ENCODE results near the gene MIB2. TPM values are rescaled to one million over a fixed set of nuclear protein-coding genes. Genes with fewer than 3 reads are reported as not detected.

The MIB2 gene
- total RNA-seq, 1 experiment from 2014 or later: 44.8 TPM

- peaks cover 2% of the 10 kb centered on the region; the same call in 1 of the 2 replicates for H3K9me3 ChIP-seq (replicated peaks)
- H3K4me1 ChIP-seq (replicated peaks): peaks cover 18% of the 10 kb centered on the region
- H3K27ac ChIP-seq: no peak overlapping the region
- no peak overlapping the region for H3K4me3 ChIP-seq
- no peak for DNase-seq (ENCODE audit: low read depth in 1 of 2, low spot score in 2 of 2)
- H3K36me3 ChIP-seq: no peaks in the 10 kb centered on the region
- peaks cover 33% of the 10 kb centered on the region for H3K27me3 ChIP-seq (replicated peaks)
These were observed 13.6 kb upstream of the MIB2 start for GRCh38 chr1:1601564-1602303.

- H3K27ac ChIP-seq: no peak overlapping the region
- peaks cover 29% of the 10 kb centered on the region for H3K27me3 ChIP-seq (replicated peaks)
- peaks cover 18% of the 10 kb centered on the region for H3K4me1 ChIP-seq (replicated peaks)
- no peaks in the 10 kb centered on the region for H3K36me3 ChIP-seq
- H3K4me3 ChIP-seq: no peak overlapping the region
- DNase-seq (ENCODE audit: low read depth in 1 of 2, low spot score in 2 of 2): no peak
- peaks cover 2% of the 10 kb centered on the region; the same call in 1 of the 2 replicates for H3K9me3 ChIP-seq (replicated peaks)
These were observed 12.9 kb upstream of the MIB2 start for GRCh38 chr1:1602304-1602967.

GRCh38 chr1:1602968-1603506 is 12.3 kb upstream of the MIB2 start:
- no peak for DNase-seq (ENCODE audit: low read depth in 1 of 2, low spot score in 2 of 2)
- Histone ChIP-seq H3K36me3 (no peaks in the 10 kb centered on the region), H3K4me3 (no peak overlapping the region), H3K27ac (no peak overlapping the region), H3K4me1 (replicated peaks) (peaks cover 13% of the 10 kb centered on the region), H3K27me3 (replicated peaks) (peaks cover 24% of the 10 kb centered on the region), H3K9me3 (replicated peaks) (peaks cover 2% of the 10 kb centered on the region; the same call in 1 of the 2 replicates)

- peaks cover 2% of the 10 kb centered on the region; the same call in 1 of the 2 replicates for H3K9me3 ChIP-seq (replicated peaks)
- no peak overlapping the region for H3K27ac ChIP-seq
- H3K4me1 ChIP-seq (replicated peaks): peaks cover 13% of the 10 kb centered on the region
- no peaks in the 10 kb centered on the region for H3K36me3 ChIP-seq
- DNase-seq (ENCODE audit: low read depth in 1 of 2, low spot score in 2 of 2): no peak
- H3K4me3 ChIP-seq: no peak overlapping the region
- peaks cover 16% of the 10 kb centered on the region for H3K27me3 ChIP-seq (replicated peaks)
These were observed 11.5 kb upstream of the MIB2 start for GRCh38 chr1:1603671-1604373.

GRCh38 chr1:1604374-1605033 is 10.8 kb upstream of the MIB2 start:
- peaks cover 6% of the 10 kb centered on the region for H3K4me1 ChIP-seq (replicated peaks)
- DNase-seq (ENCODE audit: low read depth in 1 of 2, low spot score in 2 of 2): no peak
- H3K4me3 ChIP-seq: no peak overlapping the region
- H3K36me3 ChIP-seq: no peaks in the 10 kb centered on the region
- no peaks in the 10 kb centered on the region for H3K9me3 ChIP-seq (replicated peaks)
- H3K27me3 ChIP-seq (replicated peaks): peaks cover 9% of the 10 kb centered on the region
- H3K27ac ChIP-seq: no peak overlapping the region

- Histone ChIP-seq H3K4me1 (replicated peaks) (peaks cover 4% of the 10 kb centered on the region; the same call in 1 of the 2 replicates), H3K27me3 (replicated peaks) (peaks cover 9% of the 10 kb centered on the region), H3K4me3 (no peak overlapping the region), H3K36me3 (no peaks in the 10 kb centered on the region), H3K9me3 (replicated peaks) (no peaks in the 10 kb centered on the region), H3K27ac (no peak overlapping the region)
- no peak for DNase-seq (ENCODE audit: low read depth in 1 of 2, low spot score in 2 of 2)
These were observed 10.2 kb upstream of the MIB2 start for GRCh38 chr1:1605034-1605591.

- H3K4me3 ChIP-seq: no peak overlapping the region
These were observed 9.6 kb upstream of the MIB2 start for GRCh38 chr1:1605724-1606123.

GRCh38 chr1:1606232-1606631 is 9.1 kb upstream of the MIB2 start:
- H3K4me3 ChIP-seq: no peak overlapping the region
- H3K4me1 ChIP-seq (replicated peaks): no peaks in the 10 kb centered on the region
- H3K36me3 ChIP-seq: no peaks in the 10 kb centered on the region
- no peak overlapping the region for H3K27ac ChIP-seq
- no peak for DNase-seq (ENCODE audit: low read depth in 1 of 2, low spot score in 2 of 2)
- H3K9me3 ChIP-seq (replicated peaks): no peaks in the 10 kb centered on the region
- no peaks in the 10 kb centered on the region for H3K27me3 ChIP-seq (replicated peaks)

More at GRCh38 chr1:1605724-1606123, 9.6 kb upstream of the MIB2 start:
- DNase-seq (ENCODE audit: low read depth in 1 of 2, low spot score in 2 of 2): no peak
- H3K9me3 ChIP-seq (replicated peaks): no peaks in the 10 kb centered on the region
- no peak overlapping the region for H3K27ac ChIP-seq
- H3K27me3 ChIP-seq (replicated peaks): peaks cover 3% of the 10 kb centered on the region
- H3K4me1 ChIP-seq (replicated peaks): no peaks in the 10 kb centered on the region
- H3K36me3 ChIP-seq: no peaks in the 10 kb centered on the region

- H3K4me3 ChIP-seq: no peak overlapping the region
- peaks cover 9% of the 10 kb centered on the region for H3K4me1 ChIP-seq (replicated peaks)
- no peaks in the 10 kb centered on the region for H3K9me3 ChIP-seq (replicated peaks)
- no peaks in the 10 kb centered on the region; the same call in 1 of the 2 replicates for H3K36me3 ChIP-seq
- H3K27ac ChIP-seq: no peak overlapping the region
- H3K27me3 ChIP-seq (replicated peaks): no peaks in the 10 kb centered on the region
- DNase-seq (ENCODE audit: low read depth in 1 of 2, low spot score in 2 of 2): no peak
These were observed 5.3 kb upstream of the MIB2 start for GRCh38 chr1:1609822-1610485.

GRCh38 chr1:1610796-1611195 is 4.5 kb upstream of the MIB2 start:
- no peak overlapping the region for H3K4me3 ChIP-seq
- DNase-seq (ENCODE audit: low read depth in 1 of 2, low spot score in 2 of 2): no peak

GRCh38 chr1:1612104-1612400 is 3.2 kb upstream of the MIB2 start:
- H3K36me3 ChIP-seq: peaks cover 9% of the 10 kb centered on the region
- no peaks in the 10 kb centered on the region for H3K27me3 ChIP-seq (replicated peaks)
- H3K4me1 ChIP-seq (replicated peaks): peaks cover 17% of the 10 kb centered on the region
- DNase-seq (ENCODE audit: low read depth in 1 of 2, low spot score in 2 of 2): no peak
- peaks cover 6% of the 10 kb centered on the region for H3K9me3 ChIP-seq (replicated peaks)
- H3K4me3 ChIP-seq: no peak overlapping the region
- no peak overlapping the region for H3K27ac ChIP-seq

More at GRCh38 chr1:1610796-1611195, 4.5 kb upstream of the MIB2 start:
- peaks cover 5% of the 10 kb centered on the region for H3K36me3 ChIP-seq
- peaks cover 9% of the 10 kb centered on the region for H3K4me1 ChIP-seq (replicated peaks)
- H3K9me3 ChIP-seq (replicated peaks): peaks cover under 1% of the 10 kb centered on the region
- H3K27me3 ChIP-seq (replicated peaks): no peaks in the 10 kb centered on the region
- H3K27ac ChIP-seq: no peak overlapping the region

- H3K4me1 ChIP-seq (replicated peaks): peaks cover 17% of the 10 kb centered on the region
- no peak overlapping the region for H3K27ac ChIP-seq
- H3K36me3 ChIP-seq: peaks cover 22% of the 10 kb centered on the region
- no peak overlapping the region for H3K4me3 ChIP-seq
- no peak for DNase-seq (ENCODE audit: low read depth in 1 of 2, low spot score in 2 of 2)
- peaks cover 6% of the 10 kb centered on the region for H3K9me3 ChIP-seq (replicated peaks)
- no peaks in the 10 kb centered on the region for H3K27me3 ChIP-seq (replicated peaks)
These were observed 1.7 kb upstream of the MIB2 start for GRCh38 chr1:1613509-1614082.
